Thyroid gland (tissue), 4 donors: ENCODE measurements around the gene KRTAP12-2.

Experiments used
- CTCF ChIP-seq, 6 experiments: fragments of 200-600 bp in 3 of 6; fragments of 450-650 bp in 3 of 6; sonication (generic) in 3 of 6; IDR thresholded peaks; one replicate each; pipeline ENCODE4 v1.5.1; 2016 to 2019; ENCODE audit warnings: antibody characterized with exemption in 6 of 6, mild to moderate bottlenecking in 2 of 6, inconsistent platforms in 1 of 6, moderate library complexity in 1 of 6
- POLR2A ChIP-seq, 2 donors: fragments of 450-650 bp; IDR thresholded peaks; one replicate each; pipeline ENCODE4 v1.6.1; 2017; ENCODE audit warnings: antibody characterized with exemption in 2 of 2, mild to moderate bottlenecking in 2 of 2, moderate library complexity in 1 of 2

- TF ChIP-seq POLR2A (IDR thresholded peaks at IDR 0.05) (no peak), CTCF (IDR thresholded peaks at IDR 0.05) (no peak)
These were observed 5.2 kb upstream of the KRTAP12-2 start for GRCh38 chr21:44671911-44672310.
